C4-2B (cell line): ENCODE data around the gene NR2F1-AS1.

ENCODE experiments used
- ZFX ChIP-seq: fragments of 450-650 bp; IDR thresholded peaks from 2 replicates; pipeline ENCODE4 v1.6.1; 2017
- TF ChIP-seq, protein P1 (sequence below): fragments of 450-650 bp; conservative IDR thresholded peaks from 2 replicates; pipeline ENCODE4 v1.5.1; 2017; ENCODE audit warnings: mild to moderate bottlenecking

DNA sequence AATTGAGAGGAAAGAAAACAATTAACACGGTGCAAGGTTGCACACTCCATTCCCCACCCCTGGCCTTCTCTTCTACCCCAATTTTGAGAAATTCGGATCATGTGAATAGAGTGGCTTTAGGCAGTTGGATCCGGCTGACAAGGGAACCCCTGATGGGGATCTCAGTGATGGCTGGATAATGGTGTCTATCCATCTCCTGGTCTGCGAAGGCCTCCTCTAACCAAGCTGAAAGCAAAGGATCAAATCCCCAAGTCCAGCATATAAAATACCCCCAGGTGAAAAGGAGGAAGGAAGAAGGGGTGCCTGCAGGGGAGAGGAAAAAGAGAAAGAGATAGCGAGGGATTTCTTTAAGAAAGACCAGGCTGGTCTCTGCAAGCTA is 18.0 kb upstream of the NR2F1-AS1 start:
- TF ChIP-seq, protein P1, sequence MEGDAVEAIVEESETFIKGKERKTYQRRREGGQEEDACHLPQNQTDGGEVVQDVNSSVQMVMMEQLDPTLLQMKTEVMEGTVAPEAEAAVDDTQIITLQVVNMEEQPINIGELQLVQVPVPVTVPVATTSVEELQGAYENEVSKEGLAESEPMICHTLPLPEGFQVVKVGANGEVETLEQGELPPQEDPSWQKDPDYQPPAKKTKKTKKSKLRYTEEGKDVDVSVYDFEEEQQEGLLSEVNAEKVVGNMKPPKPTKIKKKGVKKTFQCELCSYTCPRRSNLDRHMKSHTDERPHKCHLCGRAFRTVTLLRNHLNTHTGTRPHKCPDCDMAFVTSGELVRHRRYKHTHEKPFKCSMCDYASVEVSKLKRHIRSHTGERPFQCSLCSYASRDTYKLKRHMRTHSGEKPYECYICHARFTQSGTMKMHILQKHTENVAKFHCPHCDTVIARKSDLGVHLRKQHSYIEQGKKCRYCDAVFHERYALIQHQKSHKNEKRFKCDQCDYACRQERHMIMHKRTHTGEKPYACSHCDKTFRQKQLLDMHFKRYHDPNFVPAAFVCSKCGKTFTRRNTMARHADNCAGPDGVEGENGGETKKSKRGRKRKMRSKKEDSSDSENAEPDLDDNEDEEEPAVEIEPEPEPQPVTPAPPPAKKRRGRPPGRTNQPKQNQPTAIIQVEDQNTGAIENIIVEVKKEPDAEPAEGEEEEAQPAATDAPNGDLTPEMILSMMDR = no peak
- no peak for TF ChIP-seq ZFX
